HG03095 (cell line): ENCODE data around the gene DIAPH1.

ENCODE experiments used
- ATAC-seq: cut with Tn5 transposase; IDR thresholded peaks from one replicate; pipeline ENCODE4 v1.9.1; 2021; ENCODE audit warnings: moderate library complexity; ENCODE audit not compliant: unreplicated experiment

Gene DIAPH1

DNA sequence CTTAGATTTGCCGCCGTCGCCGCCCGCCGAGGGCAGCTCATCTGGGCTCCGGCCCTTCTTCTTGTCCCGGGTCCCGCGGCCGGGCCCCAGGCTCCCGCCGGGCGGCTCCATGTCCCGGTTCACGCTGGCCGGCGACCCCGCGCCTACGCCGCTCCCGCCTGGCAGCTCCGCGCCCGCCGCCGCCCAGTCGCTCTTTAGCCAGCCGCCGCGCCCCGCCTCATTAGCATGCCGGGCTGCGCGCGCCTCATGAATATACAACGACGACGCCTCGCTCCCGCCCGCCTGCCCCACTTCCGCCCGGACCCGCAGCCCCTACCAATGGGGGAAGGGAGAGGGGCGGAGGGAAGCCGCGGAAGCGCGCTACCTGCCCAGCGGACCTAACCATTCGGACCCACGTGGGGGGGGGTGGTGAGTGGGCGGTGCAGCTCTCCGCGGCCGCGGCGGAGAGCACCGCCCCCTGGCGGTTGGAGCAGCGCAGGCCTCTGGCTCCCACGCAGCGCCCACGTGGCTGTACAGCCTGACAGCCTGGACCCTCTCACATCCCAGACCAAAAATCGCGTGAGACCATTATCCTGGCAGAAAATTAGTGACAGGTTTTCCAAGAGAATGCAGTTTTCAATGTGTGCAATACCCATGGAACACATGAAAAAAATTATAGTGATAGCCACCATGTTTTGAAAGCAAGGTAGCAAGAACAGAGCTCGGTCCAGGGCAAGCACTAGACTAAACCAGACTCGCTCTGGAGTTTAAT is at the start of gene DIAPH1:
Gene DIAPH1, minus strand, starts transcription at position 197 of the 751 bp plus-strand sequence. Its CDS starts 86 bp downstream, at position 111.
- ATAC-seq = peak; percentile 78

GRCh38 chr5:141665995-141666940 is 47.5 kb upstream of the DIAPH1 start:
- no peak for ATAC-seq

DNA sequence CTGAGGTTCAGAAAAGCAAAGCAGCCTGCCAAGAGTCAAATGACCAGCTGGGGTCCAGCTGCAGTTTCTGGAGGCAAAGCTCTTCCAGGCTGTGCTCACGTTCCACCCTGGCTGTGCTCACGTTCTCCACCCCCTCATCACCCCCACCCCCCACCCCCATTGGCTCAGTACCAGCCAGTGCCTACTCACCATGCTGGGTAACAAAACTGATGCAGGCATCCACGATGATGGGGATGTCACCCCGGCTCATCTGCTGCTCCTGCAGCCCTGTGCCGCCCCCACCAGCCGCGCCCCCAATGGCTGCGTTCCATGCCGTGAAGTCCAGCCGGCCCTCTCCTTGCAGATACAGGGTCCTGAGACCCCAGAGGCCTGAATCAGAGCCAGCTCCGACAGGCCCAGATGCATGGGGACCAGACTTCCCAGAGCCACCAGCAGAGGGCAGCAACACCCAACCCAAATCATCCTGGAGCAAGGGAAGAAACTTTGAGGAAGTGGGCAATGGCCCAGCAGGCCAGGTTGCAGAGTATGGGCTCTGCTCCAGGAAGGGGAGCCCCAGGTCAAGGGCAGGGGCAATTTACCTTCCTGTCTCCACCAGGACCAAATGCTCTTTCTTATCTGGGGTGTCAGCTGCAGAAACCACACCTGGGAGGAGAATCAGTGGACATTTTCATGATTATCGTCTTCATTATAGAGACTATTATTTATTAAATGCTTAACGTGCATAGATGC is 46.1 kb upstream of the DIAPH1 start:
- ATAC-seq = peak; percentile 98

GRCh38 chr5:141663506-141663905 is 44.7 kb upstream of the DIAPH1 start:
- no peak for ATAC-seq

GRCh38 chr5:141662028-141662427 is 43.2 kb upstream of the DIAPH1 start:
- ATAC-seq = no peak

DNA sequence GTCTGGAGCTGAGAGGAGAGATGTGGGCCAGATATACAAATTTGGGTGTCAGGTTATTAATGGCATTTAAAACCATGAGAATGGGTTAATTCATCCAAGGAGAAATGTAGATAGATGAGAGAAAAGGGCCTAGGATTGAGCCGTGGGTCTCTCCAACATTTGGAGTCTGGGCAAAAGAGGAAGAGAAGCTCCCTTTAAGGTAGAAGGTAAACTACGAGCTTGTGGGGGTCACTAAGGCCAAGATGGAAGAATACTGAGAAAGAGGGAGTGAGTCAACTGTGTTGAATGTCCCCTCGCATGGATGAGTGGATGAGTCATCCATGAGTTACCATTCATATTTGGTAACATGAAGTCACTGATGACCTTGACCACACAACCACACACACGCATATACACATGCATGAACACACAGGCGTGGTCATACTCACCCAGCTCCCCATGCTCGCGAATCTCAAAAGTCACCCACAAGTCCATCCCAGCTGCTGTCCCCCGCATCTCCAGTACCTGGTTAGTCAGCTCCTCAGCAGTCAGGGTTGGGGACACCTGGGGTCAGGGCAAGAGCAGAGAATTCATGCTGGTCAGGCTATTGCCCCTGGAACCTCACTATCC is 39.2 kb upstream of the DIAPH1 start:
- ATAC-seq = peak; percentile 59

GRCh38 chr5:141657404-141657803 is 38.6 kb upstream of the DIAPH1 start:
- no peak for ATAC-seq

GRCh38 chr5:141656396-141656795 is 37.6 kb upstream of the DIAPH1 start:
- no peak for ATAC-seq

DNA sequence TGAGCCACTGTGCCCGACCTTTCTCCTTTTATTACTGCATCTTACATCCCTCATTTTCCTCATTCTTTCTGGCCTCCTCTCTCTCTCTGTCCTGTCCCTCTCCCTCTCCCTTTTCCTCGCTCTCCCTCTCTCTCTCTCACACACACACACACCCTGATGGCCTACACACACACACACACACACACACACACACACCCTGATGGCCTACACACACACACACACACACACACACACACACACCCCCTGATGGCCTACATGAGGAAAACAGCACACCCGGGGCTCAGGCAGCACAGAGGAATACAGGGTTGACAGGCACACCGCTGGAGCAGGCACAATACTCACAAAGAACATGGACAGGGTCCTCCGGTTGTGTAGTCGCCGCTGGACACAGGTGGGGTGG is 36.2 kb upstream of the DIAPH1 start:
- ATAC-seq = no peak

GRCh38 chr5:141654298-141654697 is 35.5 kb upstream of the DIAPH1 start:
- no peak for ATAC-seq

- no peak for ATAC-seq
Measured at GRCh38 chr5:141651728-141652105, 32.9 kb upstream of the DIAPH1 start.

DNA sequence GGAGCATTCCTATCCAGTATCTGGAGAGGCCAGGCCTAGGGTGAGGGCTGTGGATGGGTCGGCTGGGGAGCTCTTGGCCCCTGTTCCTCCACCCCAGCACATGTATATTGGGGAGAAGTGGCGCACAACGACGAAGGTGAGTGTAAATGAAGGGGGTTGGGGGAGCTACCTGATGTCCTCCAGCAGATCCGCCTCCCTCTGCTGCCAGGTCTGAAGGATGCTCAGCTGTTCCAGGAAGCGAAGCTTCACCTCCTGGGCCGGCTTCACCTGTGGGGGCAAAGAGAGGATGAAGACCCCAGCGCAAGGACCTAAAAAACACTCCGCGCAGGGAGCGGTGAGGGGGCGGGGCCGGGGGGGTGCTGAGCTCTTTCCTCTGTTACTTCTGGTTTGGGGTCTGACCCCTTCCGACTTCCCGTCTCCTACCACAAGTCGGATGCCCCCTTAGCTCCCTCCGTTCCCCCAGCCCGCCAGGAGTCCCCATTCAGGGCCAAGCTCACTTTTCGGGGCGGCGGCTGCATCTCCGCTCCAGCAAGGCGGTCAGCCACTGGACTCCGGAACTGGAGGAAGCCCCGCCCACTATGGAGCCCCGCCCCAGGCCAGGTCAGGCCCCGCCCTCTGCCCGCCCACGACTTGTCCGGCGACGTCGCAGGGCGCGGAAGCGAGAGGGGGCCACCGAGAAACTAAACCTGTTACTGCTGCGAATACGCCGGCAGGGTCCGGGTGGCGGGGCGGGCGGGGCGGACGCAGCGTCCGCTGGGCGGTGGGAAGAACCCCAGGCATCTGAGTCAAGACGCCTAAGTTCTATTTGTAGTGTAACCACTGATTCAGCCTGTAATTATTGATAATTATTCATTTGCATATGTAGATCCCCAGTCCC is 32.3 kb upstream of the DIAPH1 start, which contains the start of gene FCHSD1:
Gene FCHSD1, minus strand, starts transcription at position 568 of the 877 bp plus-strand sequence. Its CDS starts 50 bp downstream, at position 518.
- peak; percentile 97 for ATAC-seq

- no peak for ATAC-seq
Measured at GRCh38 chr5:141649972-141650371, 31.2 kb upstream of the DIAPH1 start.

DNA sequence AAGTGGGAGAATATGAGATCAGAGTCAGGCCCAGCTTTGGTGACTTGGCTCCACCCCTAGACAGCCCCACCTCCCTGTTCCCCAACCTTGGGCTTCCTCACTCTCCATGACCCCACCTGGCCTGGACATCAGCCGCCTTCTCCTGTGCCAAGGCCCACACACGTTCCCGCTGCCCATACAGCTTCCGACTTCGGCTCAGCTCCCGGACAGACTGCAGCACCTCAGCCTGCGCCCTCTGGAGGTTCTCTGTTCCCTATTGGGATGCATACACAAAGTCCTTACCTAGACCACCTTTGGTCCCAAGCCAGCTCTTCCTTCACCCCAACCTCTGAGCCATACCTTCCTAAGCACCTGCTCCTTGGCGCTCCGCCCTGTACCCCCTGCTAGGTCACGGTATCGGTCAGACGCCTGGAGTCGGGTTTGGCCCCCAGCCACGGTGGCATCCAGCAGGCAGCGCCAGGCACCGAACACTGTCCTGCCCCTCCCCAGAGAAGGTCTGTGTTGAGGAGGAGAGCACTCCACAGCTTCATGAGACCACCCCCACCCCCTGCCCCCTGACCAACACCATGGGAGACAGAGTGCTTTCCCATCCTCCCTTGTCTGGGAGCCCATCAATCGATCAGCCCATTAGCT is 30.4 kb upstream of the DIAPH1 start:
- ATAC-seq = no peak

- ATAC-seq = no peak
Measured at GRCh38 chr5:141647851-141648250, 29.1 kb upstream of the DIAPH1 start.

- ATAC-seq = no peak
Measured at GRCh38 chr5:141647242-141647641, 28.4 kb upstream of the DIAPH1 start.

DNA sequence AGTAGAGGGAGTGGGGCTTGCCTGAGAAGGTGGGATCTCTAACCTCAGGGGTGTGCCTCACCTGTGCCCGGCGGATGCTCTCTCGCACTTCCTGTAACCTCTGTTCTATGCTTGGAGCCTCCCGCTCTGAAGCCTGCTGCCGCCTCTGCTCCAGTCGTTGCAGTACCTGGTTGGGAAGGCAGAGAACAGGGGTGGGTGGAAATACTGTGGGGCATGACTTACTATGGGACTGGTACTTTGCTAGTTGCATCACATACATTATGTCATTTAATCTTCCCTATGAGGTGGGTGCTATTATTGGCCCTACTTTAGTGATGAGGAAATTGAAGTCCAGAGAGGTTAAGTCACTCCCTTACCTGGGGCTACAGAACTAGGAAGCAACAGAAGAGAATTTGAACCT is 27.2 kb upstream of the DIAPH1 start:
- no peak for ATAC-seq

- ATAC-seq = peak; percentile 43
Measured at GRCh38 chr5:141641634-141642267, 23.0 kb upstream of the DIAPH1 start.

DNA sequence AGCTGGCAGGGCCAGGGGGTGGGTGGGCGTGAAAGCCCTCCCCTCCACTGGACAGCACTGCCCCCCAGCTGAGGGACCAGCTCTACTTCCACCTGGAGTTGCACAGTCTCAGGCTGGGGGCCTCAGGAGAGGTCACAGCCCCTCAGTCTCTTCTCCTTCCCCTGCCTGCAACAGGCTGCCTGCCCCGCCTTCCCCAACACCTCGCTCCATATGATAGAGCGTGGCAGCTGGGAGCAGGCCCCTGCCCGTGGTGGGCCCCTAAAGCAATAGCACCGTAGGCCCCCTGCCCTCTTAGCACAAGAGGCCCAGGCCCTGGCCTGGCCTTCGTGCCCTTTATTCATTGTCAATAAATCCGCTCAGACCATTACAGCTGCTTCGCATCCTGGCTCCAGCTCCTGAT is 21.9 kb upstream of the DIAPH1 start:
- no peak for ATAC-seq
